ENCODE measurements around the gene RNASE7.

The RNASE7 gene

DNA sequence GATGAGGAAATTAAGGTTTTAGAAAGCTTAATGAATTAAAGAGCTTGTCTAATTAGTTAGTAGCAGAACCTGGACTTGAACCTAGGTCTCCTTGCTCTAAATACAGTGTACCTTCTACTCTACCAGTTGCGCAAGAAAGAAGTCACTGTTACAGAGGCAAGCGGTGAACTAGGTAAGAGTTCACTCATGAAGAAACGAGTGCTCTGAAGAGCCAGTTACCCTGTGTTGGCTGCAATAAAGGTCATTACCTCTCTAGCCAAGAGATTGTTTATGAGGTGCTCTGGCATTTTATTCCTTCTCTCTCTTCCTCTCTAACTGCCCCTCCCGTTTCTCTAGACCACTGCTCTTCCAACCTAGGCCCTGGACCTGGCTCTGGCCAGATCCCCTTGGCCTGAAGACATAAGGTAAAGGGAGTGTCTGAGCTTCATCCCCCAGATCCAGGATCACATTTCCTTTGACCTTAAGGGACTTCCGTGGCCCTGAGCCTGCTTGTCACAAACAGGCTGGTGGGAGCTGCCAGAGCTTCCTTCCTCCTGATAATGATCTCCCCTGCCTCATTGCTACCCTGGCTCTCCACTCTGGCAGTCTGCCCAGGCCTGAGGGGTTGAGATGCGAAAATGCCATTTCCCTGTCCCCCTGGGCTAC, 1.9 kb downstream of the RNASE7 start:
- DNase-seq: peak; percentile 34

DNA sequence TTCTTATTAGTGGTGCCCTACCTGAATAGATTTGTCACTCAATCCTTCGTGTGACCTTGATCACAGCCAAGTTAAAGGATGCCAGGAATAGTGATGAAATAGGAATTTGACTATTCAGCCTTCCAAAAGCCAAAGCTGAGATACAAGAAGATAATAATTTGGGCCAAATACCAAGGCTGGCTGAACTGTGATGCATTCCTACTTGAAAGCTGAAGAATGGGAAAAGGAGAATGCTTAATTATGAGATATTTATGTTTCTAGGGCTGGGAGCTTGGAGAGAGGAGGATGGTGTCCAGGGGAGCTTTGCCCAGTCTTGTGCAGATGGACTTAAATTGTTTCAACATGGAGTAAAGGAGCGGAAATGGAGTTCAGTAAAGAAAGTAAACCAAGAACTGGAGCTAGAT, 5.2 kb downstream of the RNASE7 start:
- DNase-seq: no peak

DNA sequence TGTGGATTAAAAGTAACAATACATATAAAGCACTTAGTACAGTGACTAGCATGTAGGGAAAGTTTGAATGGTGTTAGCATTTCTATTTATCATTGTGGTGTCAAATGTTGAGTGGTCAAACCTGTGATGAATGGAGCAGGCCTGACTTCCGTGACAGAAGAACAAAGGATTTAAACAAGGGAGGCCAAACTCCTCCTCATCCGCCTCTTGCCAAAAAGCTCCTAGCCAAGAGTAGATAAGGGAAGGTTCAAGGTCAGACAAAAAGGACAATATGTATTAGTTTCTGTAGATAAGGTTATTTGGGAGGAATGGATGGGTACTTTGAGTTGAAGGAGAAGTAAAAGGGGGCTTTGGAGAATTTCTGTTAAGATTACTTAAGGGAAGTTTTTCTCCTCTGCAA, 6.5 kb downstream of the RNASE7 start:
- no peak for DNase-seq

DNA sequence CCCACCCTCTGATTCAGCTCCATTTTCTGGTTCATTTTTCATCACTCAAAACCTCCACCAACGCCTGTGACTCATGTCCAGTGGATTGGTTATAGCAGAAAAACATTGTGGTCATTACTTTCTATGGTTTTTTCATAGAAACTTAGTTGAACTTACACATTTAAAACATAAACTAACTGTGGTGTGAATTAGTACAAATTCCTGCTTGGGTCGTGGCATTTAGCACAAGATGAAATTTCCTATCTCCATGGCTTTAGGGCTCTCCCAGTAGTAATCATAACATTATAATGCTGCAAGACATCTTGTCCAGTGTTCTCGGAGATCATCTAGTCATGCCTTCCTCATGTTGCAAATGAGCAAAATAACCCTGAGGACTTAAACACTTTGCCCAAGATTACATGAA, 7.1 kb downstream of the RNASE7 start:
- no peak for DNase-seq

DNA sequence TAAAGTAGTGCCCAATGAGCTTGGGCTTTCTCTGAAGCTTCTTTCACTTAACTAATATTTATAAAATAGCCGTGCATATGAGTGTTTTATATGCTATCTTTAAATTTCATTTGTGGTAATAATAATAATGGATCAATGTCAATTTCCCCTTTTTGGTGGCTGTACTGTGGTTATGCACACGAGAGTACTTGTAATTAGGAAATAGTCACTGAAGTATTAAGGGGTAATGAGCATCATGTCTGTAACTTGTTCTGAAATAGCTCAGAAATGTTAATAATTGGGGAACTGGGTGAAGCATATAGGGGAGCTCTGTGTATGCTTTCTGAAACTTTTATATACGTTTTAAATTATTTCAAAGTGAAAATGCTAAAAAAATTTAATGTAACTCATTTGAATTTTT, 8.4 kb downstream of the RNASE7 start:
- DNase-seq: no peak

DNA sequence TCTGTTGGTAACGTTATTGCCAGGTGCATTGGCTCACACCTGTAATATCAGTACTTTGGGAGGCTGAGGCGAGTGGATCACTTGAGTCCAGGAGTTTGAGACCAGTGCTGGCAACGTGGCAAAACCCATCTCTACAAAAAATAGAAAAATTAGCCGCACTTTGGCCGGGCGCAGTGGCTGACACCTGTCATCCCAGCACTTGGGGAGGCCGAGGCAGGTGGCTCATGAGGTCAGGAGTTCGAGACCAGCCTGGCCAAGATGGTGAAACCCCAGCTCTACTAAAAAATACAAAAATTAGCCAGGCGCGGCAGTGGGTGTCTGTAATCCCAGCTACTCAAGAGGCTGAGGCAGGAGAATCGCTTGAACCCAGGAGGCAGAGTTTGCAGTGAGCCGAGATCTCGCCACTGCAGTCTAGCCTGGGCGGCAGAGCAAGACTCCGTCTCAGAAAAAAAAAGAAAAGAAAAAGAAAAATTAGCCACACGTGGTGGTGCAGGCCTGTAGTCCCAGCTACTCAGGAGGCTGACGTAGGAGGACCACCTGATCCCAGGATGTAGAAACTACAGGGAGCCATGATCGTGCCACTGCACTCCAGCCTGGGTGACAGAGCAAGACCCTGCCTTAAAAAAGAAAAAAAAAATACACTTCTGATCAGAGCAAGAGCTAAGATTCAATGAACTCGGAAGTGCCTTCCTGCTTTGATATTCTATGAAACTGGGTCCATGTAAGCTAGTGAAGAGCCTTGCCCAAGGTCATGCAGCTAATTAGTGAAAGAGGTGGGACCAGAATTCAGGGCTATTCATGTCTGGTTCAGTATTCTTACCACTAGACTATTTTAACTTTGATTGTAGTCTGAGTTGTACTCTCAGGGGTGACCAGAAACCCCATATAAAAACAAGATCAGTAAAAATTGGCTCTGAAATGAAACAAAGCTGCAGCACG, 11.3 kb downstream of the RNASE7 start:
- no peak for DNase-seq

DNA sequence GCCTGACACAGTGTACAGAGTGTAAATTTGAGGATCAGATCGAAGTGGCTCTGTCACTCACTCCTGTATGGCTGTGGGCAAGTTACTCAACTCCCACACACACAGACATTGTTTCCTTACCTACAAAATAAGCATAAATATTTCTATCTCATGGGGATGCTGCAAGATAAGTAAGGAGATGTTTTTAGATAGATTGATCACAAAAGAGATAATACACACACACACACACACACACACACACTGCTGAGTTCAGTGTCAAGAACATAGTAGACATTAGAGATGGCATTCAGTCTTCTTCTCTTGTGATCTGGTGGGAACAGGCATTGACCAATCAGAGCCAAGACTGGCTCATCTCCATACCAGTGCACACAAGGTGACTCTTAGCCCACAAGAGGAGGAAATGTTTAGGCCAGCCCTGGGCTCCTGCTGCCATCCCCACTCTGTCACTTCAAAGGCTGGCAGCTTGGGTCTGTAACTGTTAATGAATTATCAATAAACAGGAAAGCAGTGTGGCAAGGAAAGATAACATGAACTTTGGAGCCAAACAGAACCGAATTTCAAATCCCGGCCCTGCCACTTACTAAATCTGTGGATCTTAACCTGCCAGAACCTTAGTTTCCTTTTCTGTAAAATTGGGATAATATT, 12.1 kb downstream of the RNASE7 start:
- no peak for DNase-seq

DNA sequence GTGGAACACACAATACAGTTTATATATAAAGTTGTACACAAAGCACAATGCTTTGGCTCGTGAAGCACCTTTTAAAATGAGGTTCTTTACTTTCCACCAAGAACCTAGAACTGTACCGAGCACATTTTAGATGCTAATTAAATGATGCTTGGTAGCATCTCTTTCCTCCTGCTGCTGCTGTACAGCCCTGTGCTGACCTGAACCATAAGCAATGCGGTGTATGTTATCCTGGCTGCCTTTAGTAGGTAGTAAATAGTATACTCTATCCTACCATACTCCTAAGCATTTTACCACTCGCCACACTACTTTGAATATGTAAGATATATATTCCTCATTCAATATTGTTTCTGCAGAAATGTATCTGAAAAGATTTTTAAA, 12.6 kb downstream of the RNASE7 start:
- no peak for DNase-seq

DNA sequence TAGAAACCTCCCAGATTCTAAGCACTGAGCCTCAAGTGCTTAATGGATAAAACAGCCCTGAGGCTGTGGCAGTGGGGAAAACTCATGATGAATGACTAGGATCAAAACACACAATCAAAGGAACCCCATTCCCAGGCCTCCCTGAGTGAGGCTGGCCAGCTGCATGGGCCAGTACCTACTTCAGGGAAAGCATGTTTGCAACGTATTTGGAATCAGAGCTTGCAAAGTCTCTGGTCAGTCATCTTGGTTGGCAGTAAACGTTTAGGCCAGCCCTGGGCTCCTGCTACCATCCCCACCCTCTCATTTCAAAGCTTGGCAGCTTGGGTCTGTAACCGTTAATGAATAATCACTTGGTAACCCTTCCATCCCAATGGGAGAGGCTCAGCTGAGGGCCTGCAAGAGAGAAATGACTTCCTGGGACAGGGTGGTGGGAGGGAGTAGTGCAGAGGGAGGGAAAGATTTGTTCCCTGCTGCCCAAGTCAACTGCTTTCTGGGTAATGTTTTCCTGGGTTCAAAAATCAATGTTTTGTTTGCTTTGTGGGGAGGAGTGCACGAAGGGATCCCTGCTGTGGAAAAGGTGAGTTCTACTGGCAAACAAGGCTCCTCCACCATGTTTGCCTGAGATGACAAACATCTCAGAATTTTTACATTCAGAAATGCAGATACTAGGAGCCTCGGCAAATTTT, 13.4 kb downstream of the RNASE7 start:
- DNase-seq: no peak

DNA sequence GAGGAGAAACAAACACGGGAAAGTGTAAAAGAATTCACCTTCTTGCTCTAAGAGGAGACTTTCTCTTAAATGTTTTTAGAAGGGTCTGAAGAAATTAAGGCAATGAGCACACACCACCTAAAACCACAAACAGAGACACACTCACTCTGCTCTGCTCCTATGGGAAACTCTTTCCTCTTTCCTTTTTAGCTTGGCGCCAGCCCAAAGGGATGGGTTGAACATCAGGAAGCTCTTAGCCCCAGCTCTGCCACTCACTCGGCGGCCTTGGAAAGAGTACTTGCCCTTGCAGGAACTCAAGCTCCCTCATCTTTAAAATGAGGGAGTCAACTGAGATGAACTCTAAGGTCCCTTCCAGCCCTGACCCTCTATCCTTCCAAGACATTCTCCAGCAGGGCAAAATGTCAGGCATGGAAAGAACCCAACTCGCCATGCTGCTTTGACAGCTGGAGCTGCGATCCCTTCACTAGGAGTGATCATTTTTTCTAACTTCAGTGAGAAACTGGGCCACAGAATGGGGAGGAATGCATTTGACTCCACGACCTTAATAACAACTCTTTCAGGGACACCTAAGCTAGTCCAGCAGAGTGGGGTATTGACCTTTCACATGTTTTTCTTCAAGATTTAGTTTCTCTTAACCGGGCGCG, 14.5 kb downstream of the RNASE7 start:
- no peak for DNase-seq

DNA sequence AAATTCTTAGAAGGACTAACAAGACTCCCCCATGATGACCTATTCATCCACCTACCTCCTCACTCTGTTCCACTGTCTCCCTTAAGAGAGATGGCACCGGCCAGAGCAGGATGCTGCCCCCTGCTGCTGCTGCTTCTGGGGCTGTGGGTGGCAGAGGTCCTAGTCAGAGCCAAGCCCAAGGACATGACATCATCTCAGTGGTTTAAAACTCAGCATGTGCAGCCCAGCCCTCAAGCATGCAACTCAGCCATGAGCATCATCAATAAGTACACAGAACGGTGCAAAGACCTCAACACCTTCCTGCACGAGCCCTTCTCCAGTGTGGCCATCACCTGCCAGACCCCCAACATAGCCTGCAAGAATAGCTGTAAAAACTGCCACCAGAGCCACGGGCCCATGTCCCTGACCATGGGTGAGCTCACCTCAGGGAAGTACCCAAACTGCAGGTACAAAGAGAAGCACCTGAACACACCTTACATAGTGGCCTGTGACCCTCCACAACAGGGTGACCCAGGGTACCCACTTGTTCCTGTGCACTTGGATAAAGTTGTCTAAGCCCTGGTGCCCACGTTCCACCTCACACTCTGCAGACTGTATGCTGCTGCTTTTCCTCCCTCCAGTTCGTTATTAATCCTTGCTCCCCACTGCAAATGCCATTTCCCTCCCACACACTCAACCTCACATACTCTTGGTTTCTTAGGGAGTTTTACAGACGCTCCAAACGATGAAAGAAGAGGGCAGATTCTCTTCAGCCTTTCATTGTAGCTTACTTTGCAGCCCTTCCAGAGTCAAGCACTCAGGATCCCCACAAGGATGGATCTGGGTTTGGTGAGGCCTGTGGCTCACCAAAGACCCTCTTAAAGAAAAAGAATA, 15.9 kb downstream of the RNASE7 start, which contains the start of gene RNASE8:
RNASE8 (plus strand) TSS at position 20 of the 873 bp plus-strand sequence; CDS start at position 91, 71 bp downstream.
- no peak for DNase-seq

DNA sequence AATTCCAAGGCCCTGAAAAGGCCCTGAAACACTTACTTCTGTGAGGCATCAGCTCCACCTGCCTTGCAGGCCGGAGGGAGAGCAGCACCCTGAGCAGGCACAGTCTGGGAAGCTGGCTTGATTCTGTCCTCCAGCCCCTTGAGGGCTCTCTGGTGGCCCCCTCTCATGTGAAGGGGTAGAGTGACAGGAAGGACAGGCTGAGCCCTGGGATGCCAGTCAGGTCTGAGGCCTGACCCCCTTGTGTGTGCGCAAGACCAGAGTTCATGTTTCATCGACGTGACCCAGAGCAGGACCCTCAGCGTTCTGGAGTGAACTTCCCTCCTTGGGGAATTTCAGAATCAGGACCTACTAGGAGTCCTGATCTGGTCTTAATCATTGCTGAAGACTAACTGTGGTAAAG, 16.7 kb downstream of the RNASE7 start:
- DNase-seq: no peak

DNA sequence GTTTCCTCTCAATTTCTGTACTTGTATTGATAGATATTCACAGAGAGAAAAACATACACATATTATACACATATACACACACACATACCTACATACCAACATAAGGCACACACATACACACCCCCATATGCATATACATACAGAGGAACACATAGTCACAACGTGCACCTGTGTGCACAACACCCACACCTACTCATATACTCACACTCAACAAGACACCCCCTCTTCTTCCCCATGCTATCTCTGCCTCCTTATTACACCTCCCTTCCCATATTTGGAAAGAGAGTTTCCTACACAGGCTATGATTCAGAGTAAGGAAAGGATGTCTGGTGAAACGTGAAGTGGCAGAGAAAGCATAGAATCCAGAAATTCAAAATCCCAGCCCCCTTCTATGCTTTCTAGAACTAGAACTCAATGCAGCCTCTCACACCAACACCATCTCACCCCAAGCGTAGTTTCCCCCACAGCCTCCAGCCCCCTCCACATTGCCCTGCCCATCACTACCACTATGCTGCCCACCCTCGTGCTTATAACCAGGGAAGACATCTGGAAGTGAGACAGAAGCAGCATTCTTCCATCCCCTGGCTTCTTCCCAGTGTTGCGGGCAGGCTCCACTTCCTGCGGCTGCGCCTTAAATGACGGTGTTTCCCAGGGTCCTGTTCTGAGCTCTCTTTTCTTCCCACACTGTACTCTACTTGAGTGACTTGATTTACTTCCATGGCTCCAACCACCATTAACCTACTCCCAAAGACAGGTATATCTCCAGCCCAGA, 17.9 kb downstream of the RNASE7 start:
- no peak for DNase-seq

DNA sequence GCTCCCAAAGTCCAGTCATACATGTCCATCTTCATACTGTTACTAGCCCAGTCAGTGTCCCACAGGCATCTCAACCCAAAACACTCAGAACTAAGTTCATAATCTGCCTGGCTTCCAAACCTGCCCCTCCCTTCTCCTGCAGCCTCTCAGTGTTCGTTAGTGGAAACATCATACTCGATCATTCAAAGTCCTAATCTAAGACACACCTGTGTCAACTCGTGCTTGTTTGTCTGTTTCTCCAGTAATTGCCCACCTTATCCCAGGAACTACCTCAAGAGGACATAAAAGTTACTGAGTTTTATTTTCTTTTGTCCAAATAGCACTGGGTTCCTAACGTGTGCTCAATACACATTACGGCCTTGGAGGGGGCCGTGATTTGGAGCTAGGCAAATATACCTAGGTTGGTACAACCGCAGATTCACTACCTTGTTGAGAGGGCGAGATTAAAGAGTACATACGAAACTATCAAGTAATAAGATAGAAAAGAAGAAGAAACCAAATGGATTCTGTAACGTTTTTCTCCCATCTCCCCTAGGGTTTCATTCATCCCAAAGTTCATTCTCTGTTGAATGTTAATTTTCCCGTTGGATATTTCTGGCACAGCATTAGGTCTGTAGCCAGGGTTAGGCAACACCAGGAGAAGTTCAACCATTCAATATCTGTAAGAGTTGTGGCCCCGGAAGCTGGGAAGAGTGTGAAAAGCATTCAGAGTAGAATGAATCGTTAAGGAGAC, 18.6 kb downstream of the RNASE7 start:
- no peak for DNase-seq

DNA sequence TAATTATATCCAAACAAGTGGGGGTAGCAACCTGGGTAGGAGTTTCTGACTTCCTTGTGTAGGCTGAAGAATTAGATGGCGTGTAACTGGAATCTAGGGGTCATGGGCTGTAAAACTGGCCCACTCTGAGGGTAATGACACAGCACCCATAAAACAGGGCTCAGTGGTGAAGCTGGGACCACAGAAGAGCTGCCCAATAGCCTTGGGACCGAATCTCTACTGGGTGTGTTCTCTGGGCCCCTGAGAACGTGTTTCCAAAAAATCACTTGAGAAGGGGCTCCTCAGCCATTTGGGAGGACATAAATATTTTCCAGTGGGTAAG, 19.1 kb downstream of the RNASE7 start:
- no peak for DNase-seq

DNA sequence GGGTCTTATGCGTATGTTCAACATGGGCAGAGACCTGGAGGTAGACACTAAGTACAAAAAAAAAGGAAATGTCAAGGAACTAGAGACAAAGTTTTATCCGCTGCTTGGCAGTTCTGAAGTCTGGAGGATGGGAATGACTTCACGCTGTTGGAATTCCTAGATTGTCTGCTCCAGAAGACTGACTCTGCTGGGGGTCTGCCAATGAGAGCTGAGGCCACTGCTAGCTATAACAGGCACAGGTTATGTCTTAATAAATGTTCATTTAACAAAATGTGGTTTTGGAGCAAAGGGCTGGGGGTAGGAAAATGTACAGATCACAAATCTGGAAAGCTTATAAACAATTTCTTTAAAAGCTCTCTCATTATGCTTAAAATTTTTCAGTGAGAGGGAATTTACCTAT, 21.3 kb downstream of the RNASE7 start:
- no peak for DNase-seq

DNA sequence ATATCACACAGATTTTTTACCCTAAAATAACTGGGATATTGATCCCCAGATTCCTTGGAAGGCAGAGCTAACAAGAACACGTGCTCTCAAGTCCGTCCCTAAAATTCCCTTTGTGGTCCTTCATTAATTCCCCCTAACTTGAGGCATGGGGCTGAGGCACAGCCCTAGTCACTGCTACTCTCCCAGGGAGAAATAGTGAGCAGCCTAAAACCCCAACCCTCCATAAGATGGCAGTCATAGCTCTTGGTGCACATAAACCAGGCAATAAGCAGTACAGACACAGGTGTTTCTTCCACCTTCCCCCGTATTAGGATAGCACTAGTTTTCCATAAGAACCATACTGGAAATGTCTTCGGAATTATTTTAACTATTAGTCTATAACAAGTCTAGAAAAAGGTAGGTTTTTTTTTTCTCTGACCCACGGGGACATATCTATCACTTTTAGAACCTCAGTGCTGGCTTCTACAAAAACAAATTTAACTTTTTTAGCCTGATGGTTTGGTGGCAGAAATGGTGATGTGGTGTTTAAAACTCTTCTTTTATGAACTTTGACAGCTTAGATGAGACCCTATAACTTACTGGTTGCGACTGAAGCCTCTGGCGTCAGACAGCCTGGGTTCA, 24.8 kb downstream of the RNASE7 start:
- DNase-seq: peak; percentile 29

DNA sequence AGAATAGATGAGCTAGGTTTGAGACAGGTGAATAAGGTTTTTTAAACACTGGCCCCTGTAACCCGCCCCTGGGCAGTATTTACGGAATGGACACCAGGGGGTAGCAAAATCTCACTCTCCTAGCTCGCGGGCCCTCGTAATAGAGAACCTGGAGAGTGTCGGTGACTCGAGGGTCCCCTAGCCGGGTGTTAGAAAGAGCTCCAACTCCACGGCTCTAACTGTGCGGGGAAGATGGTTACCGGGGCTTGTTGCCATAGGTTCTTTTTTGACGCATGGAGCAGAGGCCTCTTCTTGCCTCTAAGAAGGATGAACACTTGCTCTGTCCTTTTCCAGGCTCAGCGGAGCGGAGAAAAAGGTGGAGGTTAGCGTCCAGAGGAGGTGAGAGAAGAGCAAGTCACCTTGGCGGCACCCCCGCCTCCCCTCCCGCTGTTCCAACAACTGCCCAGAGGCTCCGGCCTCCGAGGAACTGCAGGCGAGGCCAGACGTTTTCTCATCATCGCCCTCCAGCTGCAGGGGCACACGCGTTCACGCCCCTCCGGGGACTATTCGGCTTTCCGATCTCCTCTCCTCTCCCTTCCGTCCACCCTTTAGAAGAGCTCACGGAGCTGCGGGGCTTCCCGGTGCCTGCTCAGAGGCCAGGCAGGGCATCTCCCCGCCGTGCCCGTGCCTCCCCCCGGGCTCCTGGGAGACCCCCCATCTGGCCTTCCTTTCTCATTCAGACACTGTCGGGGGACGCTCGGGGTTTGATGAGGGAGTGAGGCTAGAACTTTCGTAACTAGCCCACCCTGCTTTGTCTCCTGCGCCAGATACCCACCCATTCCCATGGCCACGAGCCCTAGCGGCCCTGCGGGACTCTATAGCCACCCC, 26.6 kb downstream of the RNASE7 start:
- peak; percentile 70 for DNase-seq
